NCI-H748 (cell line): ENCODE measurements around the gene FUS.
"Not testable (repeated sequence)": the region's sequence is repeated elsewhere in the genome, so short reads cannot be mapped to it uniquely, and the experiment has no call there.

Source experiments
- DNase-seq: peaks from one replicate; lab custom pipeline; 2025; ENCODE audit not compliant: unreplicated experiment; lab: John Stamatoyannopoulos, UW

Gene FUS

GRCh38 chr16:31179747-31180459 lies at the start of gene FUS:
FUS (plus strand) TSS chr16:31180139; CDS start chr16:31180215, 76 bp downstream.
- peak; percentile 84 for DNase-seq

GRCh38 chr16:31130336-31130891 lies 49.5 kb upstream of the FUS start:
- no peak for DNase-seq

DNA sequence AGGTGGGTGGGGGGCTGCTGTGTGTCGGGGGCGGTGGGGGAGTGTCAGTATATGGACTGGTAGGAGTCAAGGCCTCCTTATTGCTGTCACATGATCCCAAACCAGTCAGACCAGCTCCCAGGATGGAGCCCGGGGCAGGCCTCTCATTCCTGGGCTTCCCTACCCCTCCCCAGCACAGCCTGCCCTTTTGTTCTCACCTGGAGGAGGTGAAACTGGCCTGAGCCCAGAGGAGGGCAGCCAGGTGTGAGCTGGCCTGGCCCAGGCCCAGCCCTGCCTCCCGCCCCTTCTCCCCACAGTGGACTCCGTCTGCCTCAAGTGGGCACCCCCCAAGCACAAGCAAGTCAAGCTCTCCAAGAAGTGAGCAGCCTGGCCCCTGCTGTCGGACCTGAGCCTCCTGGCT lies 49.0 kb upstream of the FUS start:
- no peak for DNase-seq

DNA sequence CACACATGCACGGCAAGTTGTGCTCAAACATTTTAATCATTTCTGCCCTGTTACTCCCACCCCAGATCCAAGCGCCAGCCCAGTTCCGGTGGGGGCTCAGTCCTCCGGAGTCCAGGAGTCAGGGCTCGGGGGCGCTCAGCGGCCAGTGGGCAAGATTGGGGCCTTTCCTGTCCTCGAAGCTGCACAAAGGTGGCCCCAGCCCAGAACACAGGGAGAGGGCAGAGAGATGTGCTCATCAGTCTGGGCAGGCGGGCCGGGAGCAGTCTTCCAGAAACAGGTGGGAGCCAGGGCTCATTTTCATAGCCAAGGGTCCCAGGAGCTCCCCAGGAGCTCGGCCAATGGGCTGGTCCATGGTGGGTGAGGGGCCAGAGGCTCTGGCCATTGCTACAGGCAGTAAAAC lies 48.5 kb upstream of the FUS start:
- no peak for DNase-seq

- DNase-seq: no peak
These were observed 48.1 kb upstream of the FUS start for GRCh38 chr16:31131841-31132271.

GRCh38 chr16:31132303-31132979 lies 47.5 kb upstream of the FUS start:
- no peak for DNase-seq

- DNase-seq: no peak
These were observed 46.9 kb upstream of the FUS start for GRCh38 chr16:31133046-31133501.

DNA sequence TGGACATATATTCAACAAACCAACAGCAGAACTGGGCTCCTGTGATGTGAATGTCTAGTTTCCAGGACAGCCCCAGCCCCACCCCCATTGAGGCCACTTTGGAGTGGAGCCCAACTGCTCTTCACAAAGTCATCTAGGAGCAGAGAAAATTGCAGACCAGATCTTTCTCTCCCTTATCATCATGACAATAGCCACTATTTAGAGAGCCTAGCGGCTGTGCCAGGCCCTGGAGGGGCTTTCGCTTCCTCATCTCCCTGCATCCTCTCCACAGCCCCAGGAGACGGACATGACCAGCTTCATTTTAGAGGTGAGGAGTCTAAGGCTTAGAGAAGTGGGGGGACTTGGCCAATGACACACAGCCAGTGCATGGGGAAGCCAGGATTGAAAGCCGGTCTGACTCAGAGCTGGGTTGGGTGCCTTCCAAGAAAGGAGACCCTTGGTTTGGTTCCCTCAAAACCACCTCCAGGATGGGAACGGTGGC lies 45.8 kb upstream of the FUS start:
- no peak for DNase-seq

DNA sequence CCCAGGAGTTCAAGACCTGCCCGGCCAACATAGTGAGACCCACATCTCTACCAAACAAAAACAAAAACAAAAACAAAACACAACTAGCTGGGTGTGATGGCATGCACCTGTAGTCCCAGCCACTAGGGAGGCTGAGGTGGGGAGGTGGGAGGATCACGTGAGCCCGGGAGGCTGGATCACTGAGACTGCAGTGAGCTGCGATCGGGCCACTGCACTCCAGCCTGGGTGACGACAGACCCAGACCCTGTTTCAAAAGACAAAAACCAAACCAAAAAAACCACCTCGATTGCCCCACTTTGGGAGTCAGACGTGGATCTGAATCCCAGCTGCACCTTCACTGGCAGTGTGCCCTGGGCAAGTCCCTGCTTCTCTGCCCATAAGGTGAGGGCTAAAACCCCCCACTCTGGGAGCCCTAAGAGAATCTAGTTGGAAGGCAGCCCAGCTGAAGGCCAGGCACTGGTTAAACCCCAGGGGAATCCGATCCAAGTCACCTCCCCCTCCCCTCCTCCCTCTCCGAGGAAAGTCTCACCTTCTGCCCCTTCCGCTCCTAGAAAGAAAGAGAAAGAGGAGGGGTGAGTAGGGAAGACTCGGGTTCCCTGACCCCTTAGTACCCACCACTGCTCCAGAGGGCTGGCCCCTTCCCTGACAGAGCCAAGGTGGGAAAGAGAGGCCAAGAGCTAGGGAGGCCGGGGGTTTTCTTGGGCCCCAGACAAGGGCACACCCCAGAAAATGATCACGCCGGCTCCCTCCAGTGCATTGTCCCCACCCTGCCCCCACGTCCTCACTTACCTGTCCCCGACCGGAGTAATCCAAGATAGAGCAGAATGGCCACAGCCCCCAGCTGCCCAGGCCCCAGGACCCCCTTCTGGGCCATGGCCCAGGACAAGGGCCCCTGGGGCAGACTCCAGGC lies 45.1 kb upstream of the FUS start:
- DNase-seq: no peak

DNA sequence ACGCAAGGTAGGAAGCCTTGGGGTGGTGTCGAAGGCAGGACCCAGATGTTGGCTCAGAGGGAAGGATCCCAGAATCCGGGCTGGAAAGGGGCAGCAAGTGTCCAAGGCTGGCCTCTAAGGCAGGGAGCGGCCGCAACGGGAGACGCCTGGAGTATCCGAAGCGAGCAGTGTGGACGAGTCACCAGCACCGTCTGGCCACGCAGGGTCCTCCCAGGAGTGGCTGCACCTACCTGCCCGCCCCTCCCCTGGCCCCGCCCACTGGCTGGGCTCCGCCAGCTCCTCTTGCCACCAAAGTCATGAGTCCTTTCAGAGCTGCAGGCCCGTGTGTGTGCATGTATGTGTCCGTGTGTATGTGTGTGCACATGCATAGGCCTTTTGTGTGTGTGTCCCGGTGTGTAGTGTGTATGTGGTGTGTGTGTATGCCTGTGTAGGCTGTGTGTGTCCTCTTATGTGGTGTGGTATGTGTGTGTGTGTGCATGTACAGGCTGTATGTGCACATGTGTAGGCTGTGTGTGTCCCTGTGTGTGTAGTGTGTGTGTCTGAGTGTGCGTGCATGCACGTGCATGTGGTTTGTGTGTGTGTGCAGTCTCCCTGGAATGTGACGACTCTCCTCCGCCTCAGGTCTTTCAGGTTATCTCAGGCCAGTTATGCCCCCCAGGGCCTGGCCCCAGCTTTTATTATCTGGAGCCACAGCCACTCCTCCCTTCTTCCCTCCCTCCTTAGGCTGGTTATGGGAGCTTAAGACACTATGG lies 44.2 kb upstream of the FUS start, which contains the start of gene PRSS8:
TSS of gene PRSS8 (minus strand) at position 193 of the 752 bp plus-strand sequence. CDS start 229 bp downstream, outside the sequence.
- DNase-seq: no peak

DNA sequence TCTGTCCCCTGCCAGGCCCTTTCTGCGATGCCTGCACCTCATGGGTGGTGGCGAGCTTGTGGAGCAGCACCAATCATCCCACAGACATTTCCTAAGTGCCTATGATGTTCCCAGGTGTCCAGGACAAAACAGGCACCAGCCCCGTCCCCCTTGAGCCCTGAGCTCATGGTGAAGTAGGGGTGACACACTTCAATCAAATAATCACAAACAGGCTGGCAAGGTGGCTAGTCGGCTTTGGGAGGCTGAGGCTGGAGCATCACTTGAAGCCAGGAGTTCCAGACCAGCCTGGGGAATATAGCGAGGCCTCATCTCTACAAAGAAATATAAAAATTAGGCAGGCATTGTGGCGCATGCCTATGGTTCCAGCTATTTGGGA lies 43.7 kb upstream of the FUS start:
- DNase-seq: no peak

- DNase-seq: not testable (repeated sequence)
These were observed 43.0 kb upstream of the FUS start for GRCh38 chr16:31136822-31137499.

GRCh38 chr16:31138621-31139578 lies 41.0 kb upstream of the FUS start:
- no peak for DNase-seq

- not testable (repeated sequence) for DNase-seq
These were observed 38.9 kb upstream of the FUS start for GRCh38 chr16:31141071-31141469.

GRCh38 chr16:31141489-31142108 lies 38.3 kb upstream of the FUS start:
- no peak for DNase-seq

GRCh38 chr16:31142109-31143010 lies 37.6 kb upstream of the FUS start:
- DNase-seq: peak; percentile 96
